B cell (primary cell): ENCODE data around the gene ANKRD65. TPM values are rescaled to one million over a fixed set of nuclear protein-coding genes. Genes with fewer than 3 reads are reported as not detected.
"Not testable (repeated sequence)": the region's sequence is repeated elsewhere in the genome, so short reads cannot be mapped to it uniquely, and the experiment has no call there.

Experiments used
- ATAC-seq: fragments of 200-7000 bp; cut with Tn5 transposase; one replicate; pipeline ENCODE4 v1.10.0; 2021; ENCODE audit warnings: low read depth, mild to moderate bottlenecking, moderate number of reproducible peaks, moderate library complexity
- CTCF ChIA-PET: fragments of 350-600 bp; sonication (Branson Sonifier 250); formaldehyde crosslinking; loops from one replicate; lab custom pipeline; 2021; ENCODE audit warnings: antibody characterized with exemption, inconsistent platforms; lab: Charles Lee
- POLR2A ChIA-PET: fragments of 350-600 bp; sonication (Branson Sonifier 250); formaldehyde crosslinking; loops from one replicate; lab custom pipeline; 2021; ENCODE audit warnings: antibody characterized with exemption; lab: Charles Lee
- DNase-seq: peaks from one replicate; pipeline ENCODE4 v3.0.0; 2013
- H2AFZ ChIP-seq: 2 replicates; pipeline ENCODE4 v1.6.1; 2012; ENCODE audit warnings: mild to moderate bottlenecking, low read depth, low read length; ENCODE audit not compliant: insufficient read depth, poor library complexity, severe bottlenecking
- H3K27ac ChIP-seq, 2 donors: 1 replicate in 1 of 2; 2 replicates in 1 of 2; pipeline ENCODE4 v1.5.1; 2012 to 2013; ENCODE audit warnings: low read length in 2 of 2, mild to moderate bottlenecking in 2 of 2, moderate library complexity in 1 of 2
- H3K27me3 ChIP-seq, 4 experiments: fragments of 200-600 bp in 1 of 4; sonication (generic) in 1 of 4; replicated peaks in 1 of 4; 1 replicate in 2 of 4; 2 replicates in 2 of 4; pipeline versions ENCODE4 v1.6.1 to v1.7.0; 2013 to 2016; ENCODE audit warnings: low read length in 3 of 4, mild to moderate bottlenecking in 2 of 4, mixed read lengths in 1 of 4, moderate library complexity in 1 of 4; ENCODE audit not compliant: insufficient read depth in 4 of 4, control insufficient read depth in 3 of 4; ENCODE audit errors: control extremely low read depth in 1 of 4
- H3K36me3 ChIP-seq, 2 experiments: replicated peaks in 1 of 2; 1 replicate in 1 of 2; 2 replicates in 1 of 2; pipeline versions ENCODE4 v1.6.1 to v1.7.1; 2013; ENCODE audit warnings: low read length in 1 of 2; ENCODE audit not compliant: insufficient read depth in 2 of 2, control insufficient read depth in 1 of 2; ENCODE audit errors: control extremely low read depth in 1 of 2, extremely low read depth in 1 of 2
- H3K4me1 ChIP-seq, 2 donors: fragments of 200-600 bp in 1 of 2; sonication (generic) in 1 of 2; 1 replicate in 1 of 2; 2 replicates in 1 of 2; pipeline versions ENCODE4 v1.5.1 to v1.6.1; 2013 to 2017; ENCODE audit warnings: low read length in 2 of 2; ENCODE audit not compliant: control insufficient read depth in 2 of 2, insufficient read depth in 2 of 2
- H3K4me2 ChIP-seq: replicated peaks from 2 replicates; pipeline ENCODE3; 2012; ENCODE audit warnings: mild to moderate bottlenecking, low read depth, low read length; ENCODE audit not compliant: poor library complexity, severe bottlenecking
- H3K4me3 ChIP-seq, 5 experiments: fragments of 200-600 bp in 1 of 5; sonication (generic) in 1 of 5; 1 replicate in 3 of 5; 2 replicates in 2 of 5; pipeline versions ENCODE4 v1.5.1 to v1.7.0; 2011 to 2016; ENCODE audit warnings: low read length in 4 of 5, mild to moderate bottlenecking in 4 of 5, low read depth in 2 of 5, control low read depth in 1 of 5, moderate library complexity in 1 of 5; ENCODE audit not compliant: insufficient read depth in 1 of 5; ENCODE audit errors: control extremely low read depth in 1 of 5, extremely low read depth in 1 of 5
- H3K79me2 ChIP-seq: fragments of 200-600 bp; sonication (generic); one replicate; pipeline ENCODE4 v1.6.0; 2016; ENCODE audit warnings: low read length; ENCODE audit not compliant: control insufficient read depth, insufficient read depth
- H3K9ac ChIP-seq: fragments of 200-600 bp; sonication (generic); 2 replicates; pipeline ENCODE4 v1.6.1; 2017; ENCODE audit warnings: mild to moderate bottlenecking, low read length, moderate library complexity
- H3K9me3 ChIP-seq, 3 donors: one replicate each; pipeline versions ENCODE4 v1.6.1 to v1.7.1; 2013; ENCODE audit warnings: low read length in 2 of 3; ENCODE audit not compliant: control insufficient read depth in 2 of 3, insufficient read depth in 1 of 3; ENCODE audit errors: control extremely low read depth in 1 of 3
- H4K20me1 ChIP-seq: 2 replicates; pipeline ENCODE4 v1.6.0; 2012; ENCODE audit warnings: mild to moderate bottlenecking, low read length; ENCODE audit not compliant: insufficient read depth, control insufficient read depth, poor library complexity, severe bottlenecking
- H3K27ac Mint-ChIP-seq: one replicate; pipeline ENCODE4 v1.8.0; 2021; ENCODE audit warnings: mixed read lengths
- H3K27me3 Mint-ChIP-seq: one replicate; pipeline ENCODE4 v1.8.0; 2021; ENCODE audit warnings: mixed read lengths
- H3K4me1 Mint-ChIP-seq: one replicate; pipeline ENCODE4 v1.8.0; 2021; ENCODE audit warnings: mixed read lengths
- H3K4me3 Mint-ChIP-seq: one replicate; pipeline ENCODE4 v1.8.0; 2021; ENCODE audit warnings: mixed read lengths
- H3K9me3 Mint-ChIP-seq: one replicate; pipeline ENCODE4 v1.8.0; 2022; ENCODE audit warnings: mixed read lengths; ENCODE audit not compliant: insufficient read depth
- EZH2 ChIP-seq: IDR thresholded peaks from 2 replicates; pipeline ENCODE4 v1.6.1; 2012; ENCODE audit warnings: borderline replicate concordance, low read depth, mild to moderate bottlenecking, moderate library complexity, low read length; ENCODE audit not compliant: insufficient read depth, poor library complexity, severe bottlenecking
- WGBS: methylation state at CpG from one replicate; pipeline ENCODE4 v1.1.5; 2013; ENCODE audit warnings: missing lambda C conversion rate; ENCODE audit not compliant: insufficient coverage; 5-methylcytosine and 5-hydroxymethylcytosine counted together
- intact Hi-C: fragments of 100-400 bp; cut with micrococcal nuclease; formaldehyde crosslinking; loops from one replicate; pipeline ENCODE4 v1.10.0; 2022
- polyA plus RNA-seq: library from polyadenylated mRNA; depleted of rRNA; stranded (reverse); fragments of >200 nt; gene quantifications from 2 replicates; pipeline ENCODE4 v1.2.3, GENCODE V29; 2012
- total RNA-seq, 2 donors: library from RNA; stranded (reverse); fragments of 120-200 nt in 1 of 2; gene quantifications; 1 replicate in 1 of 2; 2 replicates in 1 of 2; pipeline versions ENCODE4 v1.2.3 to v1.2.4, GENCODE V29; 2013 to 2022
- TF ChIP-seq, protein P1 (sequence below): fragments of 200-600 bp; IDR thresholded peaks from one replicate; pipeline ENCODE4 v1.8.0; 2022; ENCODE audit warnings: antibody characterized with exemption, mild to moderate bottlenecking

ANKRD65 gene
- total and polyA plus RNA-seq, 2 donors (not counting 1 experiment from before 2014, with no cell fraction given) = 0.12 TPM; not detected in 1

DNA sequence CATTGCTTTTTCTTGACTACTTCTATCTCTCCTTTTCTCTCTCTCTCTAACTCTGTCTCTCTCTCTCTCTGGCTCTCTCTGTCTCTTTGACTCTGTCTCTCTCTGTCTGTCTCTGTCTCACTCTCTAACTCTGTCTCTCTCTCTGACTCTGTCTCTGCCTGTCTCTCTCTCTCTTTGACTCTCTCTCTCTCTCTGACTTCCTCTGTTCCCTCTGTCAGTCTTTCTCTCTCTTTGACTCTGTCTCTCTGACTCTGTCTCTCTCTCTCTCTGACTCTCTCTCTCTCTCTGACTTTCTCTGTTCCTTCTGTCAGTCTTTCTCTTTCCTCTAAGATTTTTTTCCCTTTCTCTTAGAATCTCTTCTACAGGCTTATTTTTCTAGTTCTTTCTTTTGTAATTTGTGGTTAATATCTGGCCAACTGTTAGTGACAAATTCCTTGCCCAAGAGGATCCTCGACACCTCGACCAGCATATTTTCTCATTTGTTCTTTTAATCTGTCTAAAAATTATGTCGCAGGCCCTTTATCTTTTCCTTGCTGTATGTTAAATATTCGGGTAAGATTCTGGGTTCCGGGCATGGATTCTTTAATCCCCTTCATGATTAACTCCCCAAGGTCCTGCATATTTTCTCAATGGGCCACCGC lies 28.1 kb upstream of the ANKRD65 start, which contains the start of gene ATAD3C:
TSS of gene ATAD3C (plus strand) at position 591 of the 641 bp plus-strand sequence. CDS start 995 bp downstream, outside the sequence.
- H3K9me3 Mint-ChIP-seq = no peaks in the 10 kb centered on the region
- no peak within 1 kb of the TSS for H3K27ac ChIP-seq
- DNase-seq (no peak), ATAC-seq (no peak)
- WGBS = no CpG with 5 or more reads among the region's 6 CpGs
- TF ChIP-seq EZH2 = no peak
- TF ChIP-seq, protein P1, sequence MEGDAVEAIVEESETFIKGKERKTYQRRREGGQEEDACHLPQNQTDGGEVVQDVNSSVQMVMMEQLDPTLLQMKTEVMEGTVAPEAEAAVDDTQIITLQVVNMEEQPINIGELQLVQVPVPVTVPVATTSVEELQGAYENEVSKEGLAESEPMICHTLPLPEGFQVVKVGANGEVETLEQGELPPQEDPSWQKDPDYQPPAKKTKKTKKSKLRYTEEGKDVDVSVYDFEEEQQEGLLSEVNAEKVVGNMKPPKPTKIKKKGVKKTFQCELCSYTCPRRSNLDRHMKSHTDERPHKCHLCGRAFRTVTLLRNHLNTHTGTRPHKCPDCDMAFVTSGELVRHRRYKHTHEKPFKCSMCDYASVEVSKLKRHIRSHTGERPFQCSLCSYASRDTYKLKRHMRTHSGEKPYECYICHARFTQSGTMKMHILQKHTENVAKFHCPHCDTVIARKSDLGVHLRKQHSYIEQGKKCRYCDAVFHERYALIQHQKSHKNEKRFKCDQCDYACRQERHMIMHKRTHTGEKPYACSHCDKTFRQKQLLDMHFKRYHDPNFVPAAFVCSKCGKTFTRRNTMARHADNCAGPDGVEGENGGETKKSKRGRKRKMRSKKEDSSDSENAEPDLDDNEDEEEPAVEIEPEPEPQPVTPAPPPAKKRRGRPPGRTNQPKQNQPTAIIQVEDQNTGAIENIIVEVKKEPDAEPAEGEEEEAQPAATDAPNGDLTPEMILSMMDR = no peak
- H2AFZ ChIP-seq = no peak within 1 kb of the TSS
- H3K27ac Mint-ChIP-seq = no peak within 1 kb of the TSS
- POLR2A ChIA-PET = no interaction called here
- intact Hi-C loops = no loop called here
- H3K4me1 Mint-ChIP-seq = no peaks in the 10 kb centered on the region
- peaks cover 3% of the 10 kb centered on the region for H3K27me3 Mint-ChIP-seq
- H3K79me2 ChIP-seq = no peaks in the 10 kb centered on the region
- H3K4me3 ChIP-seq = no peak within 1 kb of the TSS
- CTCF ChIA-PET = no interaction called here
- no peak within 1 kb of the TSS for H3K9ac ChIP-seq
- H4K20me1 ChIP-seq = no peaks in the 10 kb centered on the region
- H3K36me3 ChIP-seq = no peaks in the 10 kb centered on the region
- no peak within 1 kb of the TSS for H3K4me3 Mint-ChIP-seq
- no peaks in the 10 kb centered on the region for H3K9me3 ChIP-seq
- no peaks in the 10 kb centered on the region for H3K4me1 ChIP-seq
- no peaks in the 10 kb centered on the region for H3K27me3 ChIP-seq
- H3K4me2 ChIP-seq = no peak within 1 kb of the TSS

DNA sequence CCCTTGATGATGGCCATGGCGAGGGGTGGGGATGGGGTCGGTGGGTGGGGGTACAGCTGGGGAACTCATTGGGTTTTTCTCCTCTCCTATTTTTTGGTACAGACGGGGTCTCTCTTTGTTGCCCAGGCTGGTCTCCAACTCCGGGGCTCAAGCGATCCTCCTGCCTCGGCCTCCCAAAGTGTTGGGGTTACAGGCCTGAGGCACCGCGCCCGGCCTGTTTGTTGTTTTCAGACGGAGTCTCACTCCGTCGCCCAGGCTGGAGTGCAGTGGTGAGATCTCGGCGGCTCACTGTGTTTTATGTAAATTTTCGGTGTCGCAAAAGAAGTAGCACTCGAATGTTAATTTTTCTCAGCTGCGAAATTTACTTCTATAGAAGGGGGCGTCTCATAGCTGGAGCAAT lies 25.6 kb upstream of the ANKRD65 start:
- H3K27ac Mint-ChIP-seq, H3K9me3 ChIP-seq, H3K27me3 ChIP-seq, H3K4me1 Mint-ChIP-seq, POLR2A ChIA-PET, intact Hi-C loops, H3K36me3 ChIP-seq, ATAC-seq, H3K27me3 Mint-ChIP-seq, H3K27ac ChIP-seq, DNase-seq, H2AFZ ChIP-seq, H3K9me3 Mint-ChIP-seq, H3K4me3 Mint-ChIP-seq, H3K4me1 ChIP-seq, H3K79me2 ChIP-seq, H3K4me2 ChIP-seq, H4K20me1 ChIP-seq, H3K9ac ChIP-seq, CTCF ChIA-PET, H3K4me3 ChIP-seq: not testable (repeated sequence)
- 96% methylated on average over 7 of the region's 19 CpGs for WGBS
